ENCODE data around the gene PRR19. TPM values are rescaled to one million over a fixed set of nuclear protein-coding genes. Genes with fewer than 3 reads are reported as not detected.
"Not testable (repeated sequence)": the region's sequence is repeated elsewhere in the genome, so short reads cannot be mapped to it uniquely, and the experiment has no call there.

The PRR19 gene
- total RNA-seq, 4 donors from 2014 or later, result 0.17 to 0.50 TPM; not detected in 2

DNA sequence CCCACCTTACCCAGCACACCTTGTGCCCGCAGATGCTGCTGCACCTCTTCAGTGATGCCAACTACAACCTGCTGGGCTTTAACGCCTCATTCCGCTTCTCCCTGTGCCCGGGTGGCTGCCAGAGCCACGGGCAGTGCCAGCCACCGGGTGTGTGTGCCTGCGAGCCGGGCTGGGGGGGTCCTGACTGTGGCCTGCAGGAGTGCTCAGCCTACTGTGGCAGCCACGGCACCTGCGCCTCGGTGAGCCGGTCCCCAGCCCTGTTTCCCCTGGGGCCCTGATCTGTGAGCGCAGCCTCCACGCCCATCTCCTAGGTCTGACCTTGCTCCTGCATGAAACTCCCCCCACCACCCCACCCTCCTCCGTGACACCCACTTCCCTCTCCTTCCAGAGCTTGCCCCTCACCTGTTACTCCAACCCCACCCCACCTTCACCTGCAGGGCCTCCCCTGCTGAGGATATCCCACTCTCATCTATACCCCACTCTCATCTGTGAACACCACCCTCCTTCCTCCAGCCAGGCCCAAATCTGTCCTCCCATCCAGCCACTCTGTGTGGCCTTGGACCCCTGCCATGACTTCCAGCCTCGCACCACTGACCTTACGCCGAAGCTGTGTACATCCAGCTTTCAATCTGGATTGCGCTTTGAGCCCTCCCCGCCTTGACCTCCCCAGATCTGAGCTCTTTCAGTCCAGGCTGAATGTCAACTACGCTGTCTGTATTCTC, 32.2 kb downstream of the PRR19 start:
- 89% methylated on average over 19 of the region's 21 CpGs for WGBS
- Histone ChIP-seq H3K36me3 (peaks cover 11 to 53% (median 47%) of the 10 kb centered on the region in 4 donors), H3K27ac (replicated peaks in 1 of 4) (no peak overlapping the region), H3K4me3 (no peak overlapping the region), H3K9me3 (no peaks in the 10 kb centered on the region), H3K27me3 (no peaks in the 10 kb centered on the region), H3K4me1 (peaks cover 0 to 10% (median 0%) of the 10 kb centered on the region in 4 donors)
- intact Hi-C loops (cut with DNase I), result no loop called here
- DNase-seq (ENCODE audit: extremely low spot score), result no peak
- TF ChIP-seq POLR2A (IDR thresholded peaks at IDR 0.05; ENCODE audit: low read depth) (no peak), EP300 (IDR thresholded peaks at IDR 0.05) (no peak), POLR2AphosphoS5 (IDR thresholded peaks at IDR 0.05) (no peak)
- TF ChIP-seq, protein P1, sequence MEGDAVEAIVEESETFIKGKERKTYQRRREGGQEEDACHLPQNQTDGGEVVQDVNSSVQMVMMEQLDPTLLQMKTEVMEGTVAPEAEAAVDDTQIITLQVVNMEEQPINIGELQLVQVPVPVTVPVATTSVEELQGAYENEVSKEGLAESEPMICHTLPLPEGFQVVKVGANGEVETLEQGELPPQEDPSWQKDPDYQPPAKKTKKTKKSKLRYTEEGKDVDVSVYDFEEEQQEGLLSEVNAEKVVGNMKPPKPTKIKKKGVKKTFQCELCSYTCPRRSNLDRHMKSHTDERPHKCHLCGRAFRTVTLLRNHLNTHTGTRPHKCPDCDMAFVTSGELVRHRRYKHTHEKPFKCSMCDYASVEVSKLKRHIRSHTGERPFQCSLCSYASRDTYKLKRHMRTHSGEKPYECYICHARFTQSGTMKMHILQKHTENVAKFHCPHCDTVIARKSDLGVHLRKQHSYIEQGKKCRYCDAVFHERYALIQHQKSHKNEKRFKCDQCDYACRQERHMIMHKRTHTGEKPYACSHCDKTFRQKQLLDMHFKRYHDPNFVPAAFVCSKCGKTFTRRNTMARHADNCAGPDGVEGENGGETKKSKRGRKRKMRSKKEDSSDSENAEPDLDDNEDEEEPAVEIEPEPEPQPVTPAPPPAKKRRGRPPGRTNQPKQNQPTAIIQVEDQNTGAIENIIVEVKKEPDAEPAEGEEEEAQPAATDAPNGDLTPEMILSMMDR (IDR thresholded peaks at IDR 0.05), result no peak

DNA sequence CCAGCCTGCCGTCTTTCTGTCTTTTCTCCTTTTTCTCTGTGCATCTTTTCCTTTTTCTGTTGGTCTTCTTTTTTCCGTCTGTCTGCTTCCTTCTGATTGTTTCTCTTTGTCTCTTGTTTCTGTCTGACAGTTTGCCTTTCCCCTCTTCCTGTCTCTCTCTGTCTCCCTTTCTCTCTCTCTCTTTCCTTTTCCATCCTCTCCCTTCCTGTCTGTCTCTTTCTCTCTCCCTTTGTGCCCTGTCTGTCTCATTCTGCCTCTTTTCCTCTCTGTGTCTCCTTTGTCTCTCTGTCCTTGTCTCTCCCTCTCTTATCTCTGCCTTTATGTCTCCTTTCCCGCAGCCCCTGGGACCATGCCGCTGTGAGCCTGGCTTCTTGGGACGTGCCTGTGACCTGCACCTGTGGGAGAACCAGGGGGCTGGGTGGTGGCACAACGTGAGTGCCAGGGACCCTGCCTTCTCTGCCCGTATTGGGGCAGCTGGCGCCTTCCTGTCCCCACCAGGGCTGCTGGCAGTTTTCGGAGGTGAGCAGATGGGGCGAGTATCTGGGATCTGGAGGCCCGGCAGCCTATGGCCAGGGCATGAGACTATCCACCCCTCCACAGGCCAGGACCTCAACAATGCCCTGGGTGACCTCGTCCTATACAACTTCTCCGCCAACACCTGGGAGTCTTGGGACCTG, 32.9 kb downstream of the PRR19 start:
- no peak for DNase-seq (ENCODE audit: extremely low spot score)
- Histone ChIP-seq H3K4me1 (peaks cover 0 to 10% (median 0%) of the 10 kb centered on the region in 4 donors), H3K27ac (replicated peaks in 1 of 4) (no peak overlapping the region), H3K27me3 (no peaks in the 10 kb centered on the region), H3K4me3 (no peak overlapping the region), H3K36me3 (peaks cover 11 to 60% (median 52%) of the 10 kb centered on the region in 4 donors), H3K9me3 (no peaks in the 10 kb centered on the region)
- TF ChIP-seq, protein P1 (IDR thresholded peaks at IDR 0.05), result no peak
- WGBS, result 87% methylated on average over 10 of the region's 13 CpGs
- intact Hi-C loops (cut with DNase I), result no loop called here

DNA sequence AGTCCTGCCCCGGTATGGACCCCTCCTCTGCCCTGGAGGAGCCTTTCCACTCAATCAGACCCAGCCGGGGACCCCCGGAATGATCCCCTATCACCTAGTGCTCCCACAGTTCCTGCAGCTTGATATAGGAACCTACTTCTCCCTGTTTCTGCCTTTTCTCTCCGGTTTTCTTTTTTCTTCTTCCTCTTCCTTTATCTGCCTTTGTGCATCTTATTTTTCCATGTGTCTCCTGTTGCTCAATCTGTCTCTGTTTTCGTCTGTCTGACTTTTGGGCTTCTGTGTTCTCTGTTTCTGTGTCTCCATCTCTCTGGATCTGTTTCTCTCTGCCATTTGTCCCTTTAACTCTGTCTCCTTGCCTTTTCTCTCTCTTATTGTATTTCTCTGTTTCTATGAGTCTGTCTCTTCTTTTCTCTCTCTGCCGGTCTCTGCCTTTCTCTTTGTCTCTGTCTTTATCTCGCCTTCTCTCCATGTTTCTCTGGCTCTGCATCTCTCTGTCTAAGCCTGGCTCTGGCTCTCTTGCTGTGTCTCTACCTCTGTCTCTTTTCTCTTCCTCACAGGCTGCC, 33.5 kb downstream of the PRR19 start:
- Histone ChIP-seq H3K4me3 (no peak overlapping the region), H3K27ac (replicated peaks in 1 of 4) (no peak overlapping the region), H3K4me1 (peaks cover 0 to 6% (median 0%) of the 10 kb centered on the region in 4 donors), H3K9me3 (no peaks in the 10 kb centered on the region), H3K27me3 (no peaks in the 10 kb centered on the region), H3K36me3 (peaks cover 11 to 66% (median 53%) of the 10 kb centered on the region in 4 donors)
- TF ChIP-seq, protein P1 (IDR thresholded peaks at IDR 0.05), result no peak
- TF ChIP-seq EP300 (IDR thresholded peaks at IDR 0.05), result no peak
- no peak for TF ChIP-seq POLR2AphosphoS5 (IDR thresholded peaks at IDR 0.05)
- TF ChIP-seq POLR2A (IDR thresholded peaks at IDR 0.05; ENCODE audit: low read depth), result no peak
- WGBS, result 85% methylated on average over 7 of the region's 7 CpGs
- intact Hi-C loops (cut with DNase I), result no loop called here
- no peak for DNase-seq (ENCODE audit: extremely low spot score)

DNA sequence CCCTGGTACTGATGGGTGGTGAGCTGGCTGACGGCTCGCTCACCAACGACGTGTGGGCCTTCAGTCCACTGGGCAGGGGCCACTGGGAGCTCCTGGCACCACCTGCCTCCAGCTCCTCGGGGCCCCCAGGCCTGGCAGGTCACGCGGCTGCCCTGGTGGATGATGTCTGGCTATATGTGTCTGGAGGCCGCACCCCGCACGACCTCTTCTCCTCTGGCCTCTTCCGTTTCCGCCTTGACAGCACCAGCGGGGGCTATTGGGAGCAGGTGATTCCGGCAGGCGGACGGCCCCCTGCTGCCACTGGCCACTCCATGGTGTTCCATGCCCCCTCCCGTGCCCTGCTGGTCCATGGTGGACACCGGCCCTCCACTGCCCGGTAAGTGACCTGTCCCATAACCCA, 34.0 kb downstream of the PRR19 start:
- Histone ChIP-seq H3K36me3 (peaks cover 11 to 70% (median 53%) of the 10 kb centered on the region in 4 donors), H3K9me3 (no peaks in the 10 kb centered on the region), H3K27ac (replicated peaks in 1 of 4) (no peak overlapping the region), H3K4me1 (peaks cover 0 to under 1% (median 0%) of the 10 kb centered on the region in 4 donors), H3K4me3 (no peak overlapping the region), H3K27me3 (no peaks in the 10 kb centered on the region)
- no peak for TF ChIP-seq POLR2AphosphoS5 (IDR thresholded peaks at IDR 0.05)
- TF ChIP-seq EP300 (IDR thresholded peaks at IDR 0.05), result no peak
- no peak for TF ChIP-seq POLR2A (IDR thresholded peaks at IDR 0.05; ENCODE audit: low read depth)
- TF ChIP-seq, protein P1 (IDR thresholded peaks at IDR 0.05), result no peak
- DNase-seq (ENCODE audit: extremely low spot score), result no peak
- 92% methylated on average over 18 of the region's 19 CpGs for WGBS
- intact Hi-C loops (cut with DNase I), result no loop called here

DNA sequence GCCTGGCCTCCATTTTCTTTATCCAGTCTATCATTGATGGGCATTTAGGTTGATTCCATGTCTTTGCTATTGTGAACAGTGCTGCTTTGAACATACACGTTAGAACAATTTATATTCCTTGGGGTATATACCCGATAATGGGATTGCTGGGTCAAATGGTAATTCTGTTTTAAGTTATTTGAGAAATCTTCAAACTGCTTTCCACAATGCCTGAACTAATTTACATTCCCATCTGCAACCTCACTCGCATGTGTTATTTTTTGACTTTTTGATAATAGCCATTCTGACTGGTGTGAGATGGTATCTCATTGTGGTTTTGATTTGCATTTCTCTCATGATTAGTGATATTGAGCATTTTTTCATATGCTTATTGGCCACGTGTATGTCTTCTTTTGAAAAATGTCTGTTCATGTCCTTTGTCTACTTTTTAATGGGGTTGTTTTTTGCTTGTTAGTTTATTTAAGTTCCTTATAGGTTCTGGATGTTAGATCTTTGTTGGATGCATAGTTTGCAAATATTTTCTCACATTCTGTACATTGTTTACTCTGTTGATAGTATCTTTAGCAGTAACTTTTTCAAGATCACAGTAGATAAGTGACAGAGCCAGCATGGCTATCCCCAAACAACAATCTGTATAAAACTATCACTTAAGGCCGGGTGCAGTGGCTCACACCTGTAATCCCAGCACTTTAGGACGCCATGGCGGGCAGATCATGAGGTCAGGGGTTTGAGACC, 37.4 kb downstream of the PRR19 start:
- 93% methylated on average over 7 of the region's 7 CpGs for WGBS
- H3K4me1 ChIP-seq; DNase-seq (ENCODE audit: extremely low spot score); H3K27me3 ChIP-seq; H3K27ac ChIP-seq (replicated peaks in 1 of 4); intact Hi-C loops (cut with DNase I); H3K4me3 ChIP-seq; H3K9me3 ChIP-seq: not testable (repeated sequence)
- peaks cover 12 to 88% (median 67%) of the 10 kb centered on the region in 4 donors for H3K36me3 ChIP-seq

DNA sequence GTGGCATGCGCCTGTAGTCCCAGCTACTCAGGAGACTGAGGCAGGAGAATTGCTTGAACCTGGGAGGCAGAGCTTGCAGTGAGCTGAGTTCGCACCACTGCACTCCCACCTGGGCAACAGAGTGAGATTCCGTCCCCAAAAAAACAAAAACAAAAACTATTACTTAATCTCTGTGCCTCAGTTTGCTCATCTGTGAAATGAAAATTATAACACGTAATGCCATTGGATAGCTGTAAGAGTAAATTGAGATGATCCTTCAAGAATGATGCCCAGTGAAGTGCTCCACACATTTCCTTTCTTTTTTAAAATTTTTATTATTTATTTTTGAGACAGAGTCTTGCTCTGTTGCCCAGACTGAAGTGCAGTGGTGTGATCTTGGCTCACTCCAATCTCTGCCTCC, 38.0 kb downstream of the PRR19 start:
- DNase-seq (ENCODE audit: extremely low spot score); H3K9me3 ChIP-seq; H3K27me3 ChIP-seq; H3K4me1 ChIP-seq; H3K27ac ChIP-seq (replicated peaks in 1 of 4); intact Hi-C loops (cut with DNase I); H3K4me3 ChIP-seq: not testable (repeated sequence)
- WGBS, result 95% methylated on average over 4 of the region's 4 CpGs
- H3K36me3 ChIP-seq, result peaks cover 18 to 88% (median 69%) of the 10 kb centered on the region in 4 donors
